HG03460 (cell line): ENCODE measurements around the gene AVPR2.

Source experiments
- ATAC-seq: cut with Tn5 transposase; IDR thresholded peaks from one replicate; pipeline ENCODE4 v1.9.1; 2021; ENCODE audit not compliant: unreplicated experiment

The AVPR2 gene

DNA sequence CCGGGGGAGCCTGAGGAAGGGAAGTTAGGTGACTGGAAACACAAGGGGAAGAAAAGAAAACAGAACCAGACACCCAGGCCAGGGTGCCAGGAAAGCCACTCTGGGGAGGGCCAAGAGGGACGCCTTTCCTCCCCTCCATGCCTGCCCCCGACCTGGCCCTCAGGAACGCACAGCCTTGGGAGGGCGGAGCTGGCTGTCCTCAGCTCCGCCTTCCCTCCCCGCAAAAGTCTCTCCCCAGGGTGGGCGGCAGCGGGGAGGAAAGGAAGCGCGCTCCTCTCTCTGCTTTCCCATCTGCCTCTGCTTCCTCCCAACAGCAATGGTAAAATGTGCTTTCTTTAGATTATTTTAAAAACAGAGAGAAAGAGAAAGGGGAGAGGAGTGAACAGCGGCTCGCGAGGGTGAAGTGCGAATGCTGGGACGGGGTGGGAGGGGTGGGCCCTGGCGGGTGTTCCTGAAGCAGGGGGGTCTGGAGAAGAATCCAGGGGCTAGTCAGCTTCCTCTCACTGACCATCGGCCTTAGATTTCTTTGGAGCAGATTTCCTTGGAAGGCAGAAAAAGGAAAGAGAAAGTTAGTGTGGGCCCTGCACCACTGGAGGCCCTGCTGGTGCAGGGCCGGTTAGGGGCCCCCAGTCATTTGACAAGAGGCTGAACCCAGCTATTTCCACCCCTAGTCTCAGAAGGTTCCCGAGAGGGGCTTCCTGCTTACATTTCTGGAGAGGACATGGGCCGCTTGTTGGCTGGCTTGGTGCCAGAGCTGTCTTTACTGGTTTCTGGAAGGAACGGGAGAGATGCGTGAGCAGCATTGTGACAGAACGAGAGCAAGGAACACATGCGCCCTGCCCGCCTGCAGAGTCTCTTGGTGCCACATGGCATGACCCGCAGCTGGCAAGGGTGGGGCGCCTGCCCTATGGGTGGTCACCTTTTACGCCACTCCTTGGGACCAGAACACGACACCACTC, 44.7 kb downstream of the AVPR2 start:
- no peak for ATAC-seq

DNA sequence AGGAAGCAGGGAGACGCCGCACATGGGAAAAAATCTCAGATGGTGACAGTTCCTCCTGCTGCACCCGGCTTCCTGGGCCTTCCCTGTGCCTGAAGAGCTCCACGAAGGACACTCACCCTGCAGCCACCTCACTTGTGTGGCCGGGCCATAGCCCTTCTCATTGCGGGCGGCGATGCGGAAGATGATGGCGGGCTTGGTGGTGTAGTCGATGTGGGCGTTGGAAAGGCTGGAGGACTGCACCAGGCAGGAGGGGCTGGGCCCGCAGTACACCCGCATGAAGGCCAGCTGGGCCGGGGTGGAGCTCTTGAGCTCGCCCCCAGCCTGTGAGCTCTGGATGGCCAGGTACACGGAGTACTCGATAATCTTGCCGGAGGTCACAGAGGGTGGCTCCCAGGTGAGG, 45.7 kb downstream of the AVPR2 start:
- no peak for ATAC-seq

DNA sequence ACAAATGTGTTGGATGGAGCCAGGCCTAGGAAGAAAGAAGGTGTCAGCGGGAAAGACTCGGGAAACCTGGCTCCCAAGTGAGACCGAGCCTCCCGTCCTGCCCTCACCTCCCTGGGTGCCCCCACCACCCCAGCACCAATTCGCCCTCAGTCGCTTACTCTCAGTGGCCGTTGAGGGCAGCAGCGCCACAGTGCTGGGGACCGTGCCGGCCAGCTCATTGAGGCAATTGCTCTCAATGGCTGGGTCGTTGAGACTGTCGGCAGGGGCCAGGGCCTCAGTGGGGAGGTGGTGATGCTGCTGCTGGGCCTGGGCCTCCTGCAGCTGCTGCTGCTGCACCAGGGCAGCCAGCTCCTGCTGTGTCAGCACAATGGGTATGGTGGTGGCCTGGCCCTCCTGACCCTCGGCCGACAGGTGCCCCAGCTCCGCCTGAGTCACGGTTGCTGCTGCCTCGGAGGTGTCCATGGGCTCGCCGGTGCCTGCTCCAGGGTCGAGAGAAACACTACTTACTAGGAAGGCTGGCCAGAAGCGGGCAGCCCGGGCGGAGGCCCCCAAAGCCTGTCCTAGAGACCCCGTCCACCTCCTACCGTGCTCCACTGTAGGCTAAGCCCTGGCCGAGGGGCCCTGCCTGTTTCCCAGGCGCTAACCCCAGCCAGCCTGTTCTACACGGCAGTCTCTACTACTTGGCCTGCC, 47.4 kb downstream of the AVPR2 start:
- no peak for ATAC-seq

DNA sequence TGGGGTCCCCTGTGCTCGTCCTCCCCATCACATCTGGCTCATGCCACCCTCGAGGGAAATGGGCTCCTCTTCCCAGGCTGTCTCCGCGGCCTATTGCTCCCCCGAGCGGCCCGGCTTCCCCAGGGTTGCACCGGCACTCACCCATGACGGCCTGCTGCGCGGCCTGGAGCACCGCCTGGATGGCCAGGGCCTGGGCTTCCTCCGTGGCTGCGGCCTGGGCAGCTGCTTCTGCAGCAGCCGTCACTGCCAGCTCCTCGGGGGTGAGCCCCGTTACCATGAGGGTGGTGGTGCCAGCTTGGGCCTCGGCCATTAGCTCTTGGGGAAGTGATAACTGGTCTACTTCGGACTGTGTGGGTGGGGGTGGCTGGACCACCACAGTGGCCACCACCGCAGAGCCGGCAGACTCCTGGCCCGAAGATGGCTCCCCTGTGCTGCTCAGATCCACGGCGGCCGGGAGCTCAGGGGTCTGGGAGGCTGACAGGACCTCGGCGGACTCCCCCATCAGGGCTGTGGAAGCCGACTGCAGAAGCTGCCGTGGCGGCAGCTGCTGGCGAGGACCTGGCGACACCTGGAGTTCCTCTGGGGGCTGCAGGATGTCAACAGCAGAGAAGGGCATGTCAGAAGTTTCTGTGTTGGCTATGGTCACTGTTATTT, 48.0 kb downstream of the AVPR2 start:
- ATAC-seq = no peak

DNA sequence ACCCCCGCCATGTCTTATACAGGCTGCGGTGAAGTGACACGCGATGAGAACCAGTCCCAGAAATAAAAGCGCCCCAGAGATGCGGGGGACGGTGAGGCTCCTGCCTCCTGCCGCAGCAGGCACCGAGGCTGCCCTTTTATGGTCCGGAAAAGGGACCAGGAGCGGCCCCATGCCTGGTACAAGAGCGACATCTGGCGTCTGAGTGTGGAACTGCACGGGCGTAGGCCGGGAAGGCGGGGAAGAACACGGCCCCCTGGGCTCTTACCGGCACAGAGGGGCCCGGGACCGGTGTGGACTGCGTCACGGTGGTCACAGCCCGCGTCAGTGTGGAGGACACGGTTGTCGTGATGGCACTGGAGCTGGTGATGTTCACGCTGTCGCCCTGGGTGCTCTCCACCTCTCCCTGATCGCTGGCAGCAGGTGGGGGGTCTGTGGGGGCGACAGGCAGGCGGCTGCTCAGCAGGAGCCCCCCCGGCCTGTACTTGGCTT, 48.9 kb downstream of the AVPR2 start:
- no peak for ATAC-seq

DNA sequence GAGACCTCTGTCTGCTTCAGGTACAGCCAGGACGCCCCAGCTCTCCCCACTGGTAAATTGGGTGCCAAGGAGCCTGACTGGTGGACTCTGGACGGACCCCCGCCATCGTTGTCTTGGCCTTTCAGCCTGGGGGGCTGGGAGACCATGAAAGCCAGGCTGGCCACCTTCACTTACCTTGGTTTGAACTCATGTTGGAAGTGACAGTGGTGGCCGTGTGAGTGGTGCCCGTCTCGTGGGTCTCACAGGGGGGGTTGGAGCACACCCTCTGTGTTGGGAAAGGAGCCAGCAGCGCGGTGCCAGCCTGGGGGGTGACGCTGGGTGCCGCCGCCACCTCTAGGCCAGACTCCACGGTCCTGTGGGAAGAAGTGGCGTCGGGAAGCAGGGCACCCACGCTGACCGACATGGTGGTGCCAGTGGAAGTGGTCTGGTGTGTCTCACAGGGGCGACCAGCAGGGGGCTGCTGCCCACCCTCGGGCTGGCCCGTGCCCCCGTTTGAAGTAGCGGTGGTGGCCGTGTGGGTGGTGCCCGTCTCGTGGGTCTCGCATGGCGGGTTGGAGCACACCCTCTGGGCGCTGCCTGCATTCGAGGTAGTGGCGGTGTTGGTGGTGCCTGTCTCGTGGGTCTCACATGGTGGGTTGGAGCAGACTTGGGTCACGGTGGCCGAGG, 49.6 kb downstream of the AVPR2 start:
- ATAC-seq = no peak

DNA sequence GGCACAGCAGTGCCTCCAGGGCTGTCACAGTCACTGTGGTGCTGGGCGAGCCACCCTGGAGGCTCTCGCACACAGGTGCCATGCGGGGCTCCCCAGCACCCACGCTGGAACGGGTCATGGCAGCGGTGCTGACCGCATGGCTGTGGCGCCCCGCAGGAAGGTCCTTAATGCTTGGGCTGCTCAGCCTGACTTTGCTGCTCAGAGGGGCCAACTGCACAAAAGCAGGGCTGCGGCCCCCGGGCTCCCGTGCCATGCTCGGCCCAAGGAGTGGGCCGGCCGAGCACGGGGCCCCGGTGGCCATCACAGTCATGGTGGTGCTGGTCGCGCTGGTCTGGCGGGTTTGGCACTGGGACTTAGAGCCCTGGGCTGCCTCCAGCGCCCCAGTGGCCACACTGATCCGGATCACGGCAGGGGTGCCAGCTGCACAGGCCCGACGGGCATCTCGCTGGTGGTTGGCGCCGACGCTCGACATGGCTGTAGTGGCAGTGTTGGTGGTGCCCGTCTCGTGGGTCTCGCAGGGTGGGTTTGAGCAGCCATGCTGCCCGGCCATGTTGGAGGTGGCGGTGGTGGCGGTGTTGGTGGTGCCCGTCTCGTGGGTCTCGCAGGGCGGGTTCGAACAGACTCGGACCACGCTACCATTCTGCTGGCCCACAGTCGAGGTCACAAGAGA, 50.2 kb downstream of the AVPR2 start:
- no peak for ATAC-seq

DNA sequence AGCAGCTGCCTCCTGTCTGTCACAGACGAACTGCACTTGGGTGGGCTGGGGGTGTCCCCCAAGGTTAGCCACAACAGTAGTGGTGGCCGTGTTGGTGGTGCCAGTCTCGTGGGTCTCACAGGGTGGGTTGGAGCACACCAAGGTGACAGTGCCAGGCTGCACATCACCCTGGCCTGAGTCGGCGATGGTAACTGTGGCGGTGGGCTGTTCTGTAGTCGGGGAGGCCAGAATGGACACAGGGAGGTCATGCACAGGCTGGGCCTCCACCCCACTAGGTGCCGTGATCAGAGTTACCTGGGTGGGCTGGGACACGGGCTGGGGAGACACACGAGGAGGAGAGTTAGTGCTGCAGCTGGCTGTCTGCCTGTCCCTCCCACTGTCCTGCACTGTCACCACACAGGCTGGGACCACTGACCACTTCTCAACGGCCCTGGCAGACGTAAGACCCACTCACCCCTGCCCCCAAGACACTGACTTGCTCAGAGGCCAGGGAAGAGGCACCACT, 50.8 kb downstream of the AVPR2 start:
- ATAC-seq = no peak

DNA sequence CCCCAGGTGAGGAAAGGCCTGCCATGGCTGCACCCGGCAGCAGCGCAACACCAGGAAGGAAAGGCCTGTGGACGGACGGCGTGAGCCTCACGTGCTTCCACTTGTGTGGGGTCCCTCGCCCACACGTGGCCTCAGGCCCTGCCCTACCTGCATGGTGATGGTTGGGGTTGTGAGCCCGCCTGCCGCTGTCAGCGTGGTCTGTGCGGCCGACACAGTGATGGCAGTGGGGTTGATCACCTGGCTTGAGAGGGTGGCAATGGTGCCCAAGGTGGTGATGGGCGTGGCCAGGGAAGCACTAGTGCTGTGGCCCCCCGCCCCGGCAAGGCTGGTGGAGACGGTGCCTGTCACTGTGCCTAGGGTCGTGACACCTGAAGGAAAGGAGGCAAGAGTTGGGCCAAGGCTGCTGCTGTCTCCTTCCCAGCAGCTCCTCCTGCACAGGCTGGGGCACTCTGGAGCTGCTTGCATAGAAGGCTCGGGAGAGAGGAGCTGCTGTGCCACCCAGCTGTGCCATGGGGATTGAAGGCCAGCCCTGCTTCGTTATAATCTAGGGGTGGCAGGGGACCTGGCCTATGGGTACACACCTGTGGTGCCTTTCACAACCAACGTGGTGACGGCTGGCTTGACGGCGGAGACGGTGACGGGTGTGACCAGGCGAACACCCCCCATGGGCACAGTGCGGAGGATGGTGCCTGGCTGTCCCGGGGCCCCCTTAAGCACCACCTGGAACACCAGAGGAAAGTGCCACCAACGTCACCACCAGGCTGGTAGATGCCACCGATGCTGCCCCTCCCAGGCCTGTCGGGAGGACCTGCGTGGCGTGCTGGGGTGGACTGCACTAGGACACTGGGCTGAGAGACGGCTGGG, 51.8 kb downstream of the AVPR2 start:
- ATAC-seq = no peak
